ENCODE results near the gene ERAL1. TPM values are rescaled to one million over a fixed set of nuclear protein-coding genes. Genes with fewer than 3 reads are reported as not detected.
"Not testable (repeated sequence)": the region's sequence is repeated elsewhere in the genome, so short reads cannot be mapped to it uniquely, and the experiment has no call there.

Gene ERAL1
- polyA plus RNA-seq, 3 donors, result 27.7 to 34.5 (median 33.8) TPM

DNA sequence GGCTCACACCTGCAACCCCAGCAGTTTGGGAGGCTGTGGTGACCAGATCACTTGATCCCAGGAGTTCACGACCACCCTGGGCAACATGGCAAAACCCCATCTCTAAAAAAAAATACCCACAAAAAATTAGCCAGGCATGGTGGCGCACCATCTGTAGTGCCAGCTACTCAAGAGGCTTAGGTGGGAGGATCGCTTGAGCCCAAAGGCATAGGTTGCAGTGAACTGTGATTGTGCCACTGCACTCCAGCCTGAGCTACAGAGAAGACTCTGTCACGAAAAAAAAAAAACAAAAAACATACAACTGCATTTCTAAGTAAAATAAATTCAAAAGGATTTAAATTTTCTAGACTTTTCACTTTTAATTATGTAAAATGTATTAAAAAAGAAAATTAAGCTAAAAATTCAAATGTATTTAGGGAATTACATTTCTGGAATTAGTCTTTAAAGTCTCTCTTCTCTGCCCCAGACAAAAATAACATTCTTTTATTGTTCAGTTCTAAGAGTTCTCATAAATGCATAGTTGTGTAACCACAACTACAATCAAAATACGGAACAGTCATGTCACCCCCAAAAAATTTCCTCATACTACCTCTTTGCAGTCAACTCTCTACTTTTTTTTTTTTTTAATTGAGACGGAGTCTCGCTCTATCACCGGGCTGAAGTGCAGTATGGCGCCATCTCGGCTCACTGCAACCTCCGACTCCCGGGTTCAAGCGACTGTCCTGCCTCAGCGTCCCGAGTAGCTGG lies 26.3 kb upstream of the ERAL1 start:
- peaks cover 0 to 6% of the 10 kb centered on the region in 2 donors for H3K36me3 ChIP-seq (replicated peaks in 1 of 2; ENCODE audit: control insufficient read depth in 1 of 2, insufficient read depth in 2 of 2, low read length in 2 of 2)
- H3K27ac ChIP-seq (ENCODE audit: low read depth in 1 of 2, low read length in 2 of 2), result no peak overlapping the region
- no peak overlapping the region for H2AFZ ChIP-seq (ENCODE audit: insufficient read depth, low read depth, low read length, poor library complexity, severe bottlenecking)
- Mint-ChIP-seq H3K36me3 (peaks cover 14 to 29% of the 10 kb centered on the region in 2 donors), H3K4me3 (no peak overlapping the region), H3K27ac (no peak overlapping the region), H3K27me3 (ENCODE audit: low read depth in 3 of 3) (no peaks in the 10 kb centered on the region), H3K9me3 (peaks cover 0 to 3% (median 0%) of the 10 kb centered on the region in 7 donors), H3K4me1 (peaks cover 8% of the 10 kb centered on the region)
- DNase-seq, result peak in 2 of 3 donors; percentile 14 to 18
- no peak overlapping the region for H3K4me3 ChIP-seq (replicated peaks in 1 of 3; ENCODE audit: low read depth in 2 of 3, low read length in 3 of 3)
- peaks cover 4% of the 10 kb centered on the region for H3K79me2 ChIP-seq (ENCODE audit: insufficient read depth, low read length)
- intact Hi-C loops (cut with micrococcal nuclease), result no loop called here
- TF ChIP-seq, protein P1, sequence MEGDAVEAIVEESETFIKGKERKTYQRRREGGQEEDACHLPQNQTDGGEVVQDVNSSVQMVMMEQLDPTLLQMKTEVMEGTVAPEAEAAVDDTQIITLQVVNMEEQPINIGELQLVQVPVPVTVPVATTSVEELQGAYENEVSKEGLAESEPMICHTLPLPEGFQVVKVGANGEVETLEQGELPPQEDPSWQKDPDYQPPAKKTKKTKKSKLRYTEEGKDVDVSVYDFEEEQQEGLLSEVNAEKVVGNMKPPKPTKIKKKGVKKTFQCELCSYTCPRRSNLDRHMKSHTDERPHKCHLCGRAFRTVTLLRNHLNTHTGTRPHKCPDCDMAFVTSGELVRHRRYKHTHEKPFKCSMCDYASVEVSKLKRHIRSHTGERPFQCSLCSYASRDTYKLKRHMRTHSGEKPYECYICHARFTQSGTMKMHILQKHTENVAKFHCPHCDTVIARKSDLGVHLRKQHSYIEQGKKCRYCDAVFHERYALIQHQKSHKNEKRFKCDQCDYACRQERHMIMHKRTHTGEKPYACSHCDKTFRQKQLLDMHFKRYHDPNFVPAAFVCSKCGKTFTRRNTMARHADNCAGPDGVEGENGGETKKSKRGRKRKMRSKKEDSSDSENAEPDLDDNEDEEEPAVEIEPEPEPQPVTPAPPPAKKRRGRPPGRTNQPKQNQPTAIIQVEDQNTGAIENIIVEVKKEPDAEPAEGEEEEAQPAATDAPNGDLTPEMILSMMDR (IDR thresholded peaks at IDR 0.05), result no peak
- no peaks in the 10 kb centered on the region for H3K9me3 ChIP-seq (replicated peaks in 1 of 2; ENCODE audit: control insufficient read depth in 1 of 2, insufficient read depth in 1 of 2, low read length in 2 of 2)
- 69% methylated on average over 13 of the region's 15 CpGs for WGBS (ENCODE audit: insufficient coverage)
- H3K9ac ChIP-seq (ENCODE audit: insufficient read depth, low read length, poor library complexity, severe bottlenecking), result no peak overlapping the region
- no peak overlapping the region for H3K4me2 ChIP-seq (replicated peaks; ENCODE audit: extremely low read depth, low read length, poor library complexity, severe bottlenecking)
- H4K20me1 ChIP-seq (ENCODE audit: insufficient read depth, low read length), result no peaks in the 10 kb centered on the region
- H3K27me3 ChIP-seq (ENCODE audit: control insufficient read depth in 2 of 2, insufficient read depth in 2 of 2, low read length in 2 of 2), result no peaks in the 10 kb centered on the region
- H3K4me1 ChIP-seq (ENCODE audit: control insufficient read depth in 1 of 2, insufficient read depth in 2 of 2, low read length in 2 of 2), result peaks cover 0 to 5% of the 10 kb centered on the region in 2 donors

DNA sequence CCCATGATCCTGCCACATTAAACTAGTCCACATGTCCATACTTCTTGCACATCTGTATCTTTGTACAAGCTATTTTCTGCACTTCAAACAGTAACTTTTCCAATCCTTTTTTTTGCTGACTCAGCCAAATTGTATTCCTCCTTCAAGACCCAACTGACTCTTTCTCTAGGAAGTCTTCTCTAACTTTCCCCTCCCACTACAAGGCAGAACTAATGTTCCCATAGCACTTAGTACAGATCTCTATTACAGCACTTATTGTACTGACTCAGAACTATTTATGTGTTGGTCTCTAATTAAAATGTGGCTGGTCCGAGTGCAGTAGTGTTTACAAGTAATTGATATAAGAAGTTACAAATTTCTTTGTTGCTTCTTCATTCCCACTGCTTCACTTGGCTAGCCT lies 20.4 kb upstream of the ERAL1 start:
- H3K27ac ChIP-seq (ENCODE audit: low read depth in 1 of 2, low read length in 2 of 2), result no peak overlapping the region
- no peaks in the 10 kb centered on the region for H3K27me3 ChIP-seq (ENCODE audit: control insufficient read depth in 2 of 2, insufficient read depth in 2 of 2, low read length in 2 of 2)
- Mint-ChIP-seq H3K4me1 (peaks cover 2% of the 10 kb centered on the region), H3K36me3 (peaks cover 19 to 30% of the 10 kb centered on the region in 2 donors), H3K27me3 (ENCODE audit: low read depth in 3 of 3) (no peaks in the 10 kb centered on the region), H3K4me3 (no peak overlapping the region), H3K9me3 (peaks cover 0 to 3% (median 0%) of the 10 kb centered on the region in 7 donors), H3K27ac (no peak overlapping the region)
- H3K4me1 ChIP-seq (ENCODE audit: control insufficient read depth in 1 of 2, insufficient read depth in 2 of 2, low read length in 2 of 2), result no peaks in the 10 kb centered on the region
- no peak overlapping the region for H2AFZ ChIP-seq (ENCODE audit: insufficient read depth, low read depth, low read length, poor library complexity, severe bottlenecking)
- H3K4me2 ChIP-seq (replicated peaks; ENCODE audit: extremely low read depth, low read length, poor library complexity, severe bottlenecking), result no peak overlapping the region
- no peak for DNase-seq
- intact Hi-C loops (cut with micrococcal nuclease), result loop anchor here in 1 of 2 donors (10.0 kb wide), 1 partner anchor 70 kb away; no protein-coding TSS in a partner anchor
- H3K9ac ChIP-seq (ENCODE audit: insufficient read depth, low read length, poor library complexity, severe bottlenecking), result no peak overlapping the region
- TF ChIP-seq, protein P1 (IDR thresholded peaks at IDR 0.05), result no peak
- H3K4me3 ChIP-seq (replicated peaks in 1 of 3; ENCODE audit: low read depth in 2 of 3, low read length in 3 of 3), result no peak overlapping the region
- no peaks in the 10 kb centered on the region for H4K20me1 ChIP-seq (ENCODE audit: insufficient read depth, low read length)
- H3K79me2 ChIP-seq (ENCODE audit: insufficient read depth, low read length), result peaks cover 20% of the 10 kb centered on the region
- WGBS (ENCODE audit: insufficient coverage), result no CpG with 5 or more reads among the region's 1 CpG
- H3K36me3 ChIP-seq (replicated peaks in 1 of 2; ENCODE audit: control insufficient read depth in 1 of 2, insufficient read depth in 2 of 2, low read length in 2 of 2), result peaks cover 0 to 16% of the 10 kb centered on the region in 2 donors
- H3K9me3 ChIP-seq (replicated peaks in 1 of 2; ENCODE audit: control insufficient read depth in 1 of 2, insufficient read depth in 1 of 2, low read length in 2 of 2), result no peaks in the 10 kb centered on the region

DNA sequence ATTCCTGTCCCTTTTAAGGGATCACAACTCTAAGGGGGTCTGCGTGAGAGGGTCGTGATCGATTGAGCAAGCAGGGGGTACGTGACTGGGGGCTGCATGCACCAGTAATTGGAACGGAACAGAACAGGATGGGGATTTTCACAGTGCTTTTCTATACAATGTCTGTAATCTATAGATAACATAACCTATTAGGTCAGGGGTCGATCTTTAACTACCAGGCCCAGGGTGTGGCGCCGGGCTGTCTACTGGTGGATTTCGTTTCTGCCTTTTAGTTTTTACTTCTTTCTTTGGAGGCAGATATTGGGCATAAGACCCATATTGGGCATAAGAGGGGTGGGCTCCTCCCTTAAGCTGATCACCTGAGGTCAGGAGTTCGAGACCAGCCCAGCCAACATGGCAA lies 18.3 kb upstream of the ERAL1 start:
- not testable (repeated sequence) for H3K27ac ChIP-seq (ENCODE audit: low read depth in 1 of 2, low read length in 2 of 2); H3K4me2 ChIP-seq (replicated peaks; ENCODE audit: extremely low read depth, low read length, poor library complexity, severe bottlenecking); H3K4me1 ChIP-seq (ENCODE audit: control insufficient read depth in 1 of 2, insufficient read depth in 2 of 2, low read length in 2 of 2); H3K4me3 ChIP-seq (replicated peaks in 1 of 3; ENCODE audit: low read depth in 2 of 3, low read length in 3 of 3); H3K4me1 Mint-ChIP-seq; H3K9me3 ChIP-seq (replicated peaks in 1 of 2; ENCODE audit: control insufficient read depth in 1 of 2, insufficient read depth in 1 of 2, low read length in 2 of 2); H3K9ac ChIP-seq (ENCODE audit: insufficient read depth, low read length, poor library complexity, severe bottlenecking); DNase-seq; H2AFZ ChIP-seq (ENCODE audit: insufficient read depth, low read depth, low read length, poor library complexity, severe bottlenecking); H4K20me1 ChIP-seq (ENCODE audit: insufficient read depth, low read length); H3K27me3 ChIP-seq (ENCODE audit: control insufficient read depth in 2 of 2, insufficient read depth in 2 of 2, low read length in 2 of 2); H3K27me3 Mint-ChIP-seq (ENCODE audit: low read depth in 3 of 3); H3K4me3 Mint-ChIP-seq; H3K9me3 Mint-ChIP-seq
- H3K36me3 ChIP-seq (replicated peaks in 1 of 2; ENCODE audit: control insufficient read depth in 1 of 2, insufficient read depth in 2 of 2, low read length in 2 of 2), result peaks cover 0 to 10% of the 10 kb centered on the region in 2 donors
- intact Hi-C loops (cut with micrococcal nuclease), result loop anchor here in 1 of 2 donors (10.0 kb wide), 1 partner anchor 72 kb away; no protein-coding TSS in a partner anchor
- peaks cover 31% of the 10 kb centered on the region for H3K79me2 ChIP-seq (ENCODE audit: insufficient read depth, low read length)
- Mint-ChIP-seq H3K36me3 (peaks cover 12 to 18% of the 10 kb centered on the region in 2 donors), H3K27ac (peak overlapping the region in 3 of 7 donors; percentile 0 to 9 (median 5))
- no CpG with 5 or more reads among the region's 10 CpGs for WGBS (ENCODE audit: insufficient coverage)
